GM12878 (cell line): ENCODE measurements around the gene KHNYN.

Experiments used
- BCLAF1 ChIP-seq: fragments of 450-650 bp; IDR thresholded peaks from 2 replicates; pipeline ENCODE4 v1.6.1; 2017; ENCODE audit warnings: antibody characterized with exemption, mild to moderate bottlenecking, moderate library complexity
- CTCF ChIP-seq, 3 experiments: IDR thresholded peaks in 2 of 3; conservative IDR thresholded peaks in 1 of 3; 2 replicates each; pipeline ENCODE4 v1.5.1; 2011; ENCODE audit warnings: low read depth in 3 of 3, low read length in 3 of 3, mild to moderate bottlenecking in 3 of 3, control low read depth in 2 of 3, moderate library complexity in 2 of 3, inconsistent platforms in 1 of 3, mixed read lengths in 1 of 3; ENCODE audit not compliant: control insufficient read depth in 2 of 3, insufficient read depth in 1 of 3; ENCODE audit errors: extremely low read depth in 1 of 3
- E2F4 ChIP-seq: IDR thresholded peaks from 2 replicates; pipeline ENCODE4 v1.6.1; 2012; ENCODE audit warnings: low read depth, low read length, improper control_type of control experiment
- MAX ChIP-seq: IDR thresholded peaks from 2 replicates; pipeline ENCODE4 v1.6.1; 2012; ENCODE audit warnings: low read depth, low read length, improper control_type of control experiment
- NR2C2 ChIP-seq: IDR thresholded peaks from 2 replicates; pipeline ENCODE4 v1.6.1; 2011; ENCODE audit warnings: borderline replicate concordance, low read depth; ENCODE audit not compliant: control insufficient read depth, insufficient read length
- POLR2AphosphoS5 ChIP-seq: IDR thresholded peaks from 2 replicates; pipeline ENCODE4 v1.6.1; 2011; ENCODE audit warnings: mild to moderate bottlenecking, low read length, inconsistent platforms
- TAF1 ChIP-seq: IDR thresholded peaks from 2 replicates; pipeline ENCODE4 v1.6.1; 2011; ENCODE audit warnings: mild to moderate bottlenecking, low read depth, low read length, borderline replicate concordance

- TF ChIP-seq BCLAF1: no peak
- TF ChIP-seq CTCF (IDR thresholded peaks at IDR 0.05 in 2 of 3, conservative IDR thresholded peaks at IDR 0.05 in 1 of 3; ENCODE audit: control insufficient read depth in 2 of 3, extremely low read depth in 1 of 3, insufficient read depth in 1 of 3, low read depth in 3 of 3, low read length in 3 of 3): no peak
- no peak for TF ChIP-seq TAF1
- no peak for TF ChIP-seq NR2C2
- TF ChIP-seq MAX: no peak
- TF ChIP-seq E2F4: no peak
- TF ChIP-seq POLR2AphosphoS5: no peak
Measured at GRCh38 chr14:24381363-24382063, 48.2 kb upstream of the KHNYN start.
